HG02938 (cell line): ENCODE data around the gene MRPL12.
"Not testable (repeated sequence)": the region's sequence is repeated elsewhere in the genome, so short reads cannot be mapped to it uniquely, and the experiment has no call there.

ENCODE experiments used
- ATAC-seq: cut with Tn5 transposase; IDR thresholded peaks from one replicate; pipeline ENCODE4 v1.9.1; 2021; ENCODE audit warnings: mild to moderate bottlenecking, moderate library complexity; ENCODE audit not compliant: unreplicated experiment

The MRPL12 gene

DNA sequence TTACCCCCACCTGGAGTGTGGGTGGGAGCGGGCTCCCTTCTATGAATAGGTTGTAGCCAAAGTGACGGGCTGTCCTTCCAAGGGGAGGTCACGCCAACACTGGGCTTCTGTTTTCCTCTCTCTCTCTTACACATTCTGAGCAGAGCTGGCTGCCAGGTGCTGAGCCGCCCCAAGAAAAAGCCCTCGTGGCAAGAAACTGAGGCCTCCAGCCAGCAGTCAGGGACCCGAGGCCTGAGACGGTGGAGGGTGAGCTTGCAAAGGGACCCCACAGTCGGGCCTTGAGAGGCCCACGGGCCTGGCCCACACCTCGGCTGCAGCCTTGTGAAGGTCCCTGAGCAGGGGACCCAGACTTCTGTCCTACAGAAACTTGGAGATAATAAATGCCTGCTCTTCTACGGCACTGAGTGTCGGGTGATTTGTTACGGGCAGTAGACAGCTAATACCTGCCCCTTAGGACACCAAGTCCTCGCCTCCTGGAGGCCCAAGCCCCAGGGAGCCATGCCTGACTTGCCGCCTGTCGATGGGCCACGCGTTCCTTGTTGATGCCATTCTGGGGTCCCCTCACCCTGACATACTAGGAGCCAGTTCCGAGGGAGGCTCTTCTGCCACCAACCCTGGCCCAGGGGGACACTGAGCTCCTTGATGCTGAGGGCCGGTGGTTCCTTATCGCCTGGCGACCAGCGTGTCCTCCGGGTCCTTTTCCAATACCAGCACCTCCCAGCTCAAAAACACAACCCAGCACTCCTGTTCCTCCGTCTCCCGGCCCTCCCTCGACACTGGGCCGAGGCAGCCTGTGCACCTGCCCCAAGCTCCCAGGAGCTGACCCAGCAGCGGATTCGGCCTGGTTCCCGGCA is 35.0 kb downstream of the MRPL12 start:
- no peak for ATAC-seq

DNA sequence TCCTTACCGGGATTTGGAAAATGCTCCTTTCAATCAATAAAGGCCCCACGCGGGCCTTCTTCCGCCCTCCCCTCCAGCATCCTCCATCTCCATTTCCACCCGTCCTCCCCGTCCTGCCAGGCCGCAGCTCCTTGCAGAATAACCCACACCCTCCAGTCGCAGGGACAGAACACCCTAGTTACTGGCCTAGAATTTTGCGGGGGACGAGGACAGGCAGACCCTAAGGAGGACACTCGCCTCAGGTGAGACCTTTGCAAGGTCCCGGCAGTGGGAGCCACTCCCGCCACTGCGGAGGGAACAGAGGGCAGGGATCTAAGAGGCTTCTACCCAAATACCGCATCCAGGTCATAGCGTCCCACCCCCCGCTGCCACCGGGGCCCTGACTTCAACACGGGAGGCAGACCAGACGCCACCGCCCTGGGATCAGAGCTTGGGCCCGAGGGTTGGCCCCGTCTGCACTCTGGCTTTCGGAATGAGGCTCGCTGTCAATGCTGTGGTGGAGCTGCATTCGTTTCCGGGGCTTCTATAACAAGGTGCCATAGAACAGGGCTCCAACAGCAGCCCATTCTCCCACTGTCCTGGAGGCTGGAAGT is 35.7 kb downstream of the MRPL12 start:
- ATAC-seq, result no peak

DNA sequence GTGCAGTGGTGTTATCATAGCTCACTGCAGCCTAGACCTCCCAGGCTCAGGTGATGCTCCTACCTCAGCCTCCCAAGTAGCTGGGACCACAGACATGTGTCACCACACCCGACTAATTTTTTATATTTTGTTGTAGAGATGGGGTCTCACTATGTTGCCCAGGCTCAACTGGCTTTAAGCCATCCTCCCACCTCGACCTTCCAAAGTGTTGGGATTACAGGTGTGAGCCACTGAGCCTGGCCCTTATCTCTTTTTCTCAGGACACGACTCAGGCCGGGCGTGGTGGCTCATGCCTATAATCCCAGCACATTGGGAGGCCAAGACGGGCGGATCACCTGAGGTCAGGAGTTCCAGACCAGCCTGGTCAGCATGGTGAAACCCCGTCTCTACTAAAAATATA is 36.4 kb downstream of the MRPL12 start:
- ATAC-seq, result not testable (repeated sequence)

DNA sequence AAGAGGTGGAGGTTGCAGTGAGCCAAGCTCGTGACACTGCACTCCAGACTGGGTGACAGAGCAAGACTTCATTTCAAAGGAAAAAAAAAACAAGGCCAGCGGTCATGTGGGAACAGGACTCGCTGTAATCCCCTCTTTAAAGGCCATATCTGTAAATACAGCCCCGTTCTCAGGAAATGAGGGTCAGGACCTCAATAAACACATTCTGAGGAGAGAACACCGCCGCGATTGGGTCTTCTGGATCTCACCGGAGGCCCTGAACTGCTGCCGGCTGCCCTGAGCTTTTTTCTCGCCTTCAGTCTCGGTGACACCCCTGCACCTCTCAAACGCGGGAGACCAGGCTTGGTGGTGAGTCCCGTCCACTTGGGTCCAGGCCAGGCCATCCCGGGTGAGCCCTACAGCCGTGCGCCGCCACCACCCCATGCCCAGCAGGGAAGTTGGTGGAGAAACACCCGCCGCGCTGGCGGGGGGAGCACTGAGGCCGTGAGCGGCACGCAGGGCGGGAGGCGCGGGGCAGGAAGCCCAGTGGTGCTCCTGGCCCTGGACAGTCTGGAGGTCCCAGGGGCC is 37.3 kb downstream of the MRPL12 start:
- no peak for ATAC-seq

DNA sequence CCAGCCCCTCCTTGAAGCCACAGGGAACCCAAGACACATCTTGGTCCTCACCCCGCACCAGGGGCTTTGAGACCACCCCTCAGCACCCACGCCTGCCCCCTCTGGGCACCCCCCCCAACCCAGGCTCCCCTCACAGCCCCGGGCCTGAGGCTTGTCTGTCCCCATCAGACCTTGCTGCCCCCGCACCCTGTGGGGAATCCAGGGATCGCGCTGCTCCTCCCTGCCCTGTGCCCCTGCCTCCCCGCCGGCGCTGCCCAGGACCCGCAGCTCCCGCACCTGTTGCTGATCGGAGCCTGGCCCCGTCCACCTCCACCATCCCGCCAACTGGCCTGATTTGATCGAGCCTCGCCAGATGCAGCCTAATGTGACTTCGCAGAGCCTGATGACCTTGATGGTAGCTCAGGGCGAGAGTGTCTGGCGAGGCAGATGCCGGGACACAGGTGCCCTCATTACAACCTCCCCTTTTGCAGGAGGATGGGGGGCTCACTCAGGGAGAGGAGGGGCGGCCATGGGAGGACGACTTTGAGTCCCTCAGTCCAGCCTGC is 38.0 kb downstream of the MRPL12 start:
- ATAC-seq, result no peak

DNA sequence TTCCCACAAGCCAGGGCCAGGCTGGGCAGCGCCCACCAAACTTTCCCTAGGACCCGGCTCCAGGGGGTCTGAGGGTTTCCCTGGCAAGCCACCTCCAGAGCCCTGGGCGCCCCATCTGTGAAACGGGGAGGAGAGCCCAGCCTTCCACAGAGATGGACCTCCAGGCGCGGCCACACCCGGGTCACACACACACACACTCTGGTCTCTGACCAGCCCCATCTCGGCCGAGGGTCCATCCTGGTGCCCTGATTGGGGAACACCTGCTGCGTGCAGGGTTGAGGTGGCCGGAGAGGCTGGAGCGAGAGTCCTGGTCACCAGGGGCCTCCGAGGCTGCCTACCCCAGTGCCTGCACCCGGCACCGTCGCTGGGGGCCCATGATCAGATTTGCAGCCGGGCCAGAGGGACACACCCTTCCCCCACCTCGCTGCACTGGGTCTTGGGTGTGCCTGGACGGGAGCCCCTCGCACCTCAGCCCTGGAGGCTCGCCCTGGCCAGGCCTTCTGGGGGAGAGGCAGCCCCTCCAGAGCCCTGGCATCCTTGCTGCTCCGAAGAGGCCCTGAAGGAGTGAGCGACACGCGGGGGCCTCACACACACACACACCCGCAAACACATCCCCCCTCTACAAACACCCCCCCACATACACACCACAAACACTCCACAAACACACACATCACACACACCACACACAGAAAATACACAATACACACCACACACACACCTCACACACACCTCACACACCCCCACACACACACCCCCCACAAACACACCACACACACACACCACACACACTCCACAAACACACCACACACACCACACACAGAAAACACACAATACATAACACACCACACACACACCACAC is 38.7 kb downstream of the MRPL12 start:
- ATAC-seq, result no peak
